ENCODE results near the gene PDLIM4.

- no peak for TF ChIP-seq CTCF (conservative IDR thresholded peaks at IDR 0.05 in 1 of 2, IDR thresholded peaks at IDR 0.05 in 1 of 2; ENCODE audit: extremely low read depth in 1 of 2, insufficient read depth in 1 of 2, low read depth in 1 of 2, low read length in 2 of 2)
- TF ChIP-seq EZH2 (IDR thresholded peaks at IDR 0.05; ENCODE audit: borderline replicate concordance, low read length), result no peak
Measured at GRCh38 chr5:132298298-132299212, 41.1 kb downstream of the PDLIM4 start.
